GM19023 (cell line): ENCODE measurements around the gene TSHZ2.
A peak's percentile ranks its signal among the peaks of the same experiment; 100 is the strongest.

Experiments
- ATAC-seq: cut with Tn5 transposase; IDR thresholded peaks from one replicate; pipeline ENCODE4 v1.9.1; 2021; ENCODE audit warnings: mild to moderate bottlenecking, moderate library complexity; ENCODE audit not compliant: unreplicated experiment

TSHZ2 gene

GRCh38 chr20:52993076-52993475, 20.9 kb downstream of the TSHZ2 start:
- ATAC-seq, result no peak

- no peak for ATAC-seq
Measured at GRCh38 chr20:52994184-52994970, 22.2 kb downstream of the TSHZ2 start.

DNA sequence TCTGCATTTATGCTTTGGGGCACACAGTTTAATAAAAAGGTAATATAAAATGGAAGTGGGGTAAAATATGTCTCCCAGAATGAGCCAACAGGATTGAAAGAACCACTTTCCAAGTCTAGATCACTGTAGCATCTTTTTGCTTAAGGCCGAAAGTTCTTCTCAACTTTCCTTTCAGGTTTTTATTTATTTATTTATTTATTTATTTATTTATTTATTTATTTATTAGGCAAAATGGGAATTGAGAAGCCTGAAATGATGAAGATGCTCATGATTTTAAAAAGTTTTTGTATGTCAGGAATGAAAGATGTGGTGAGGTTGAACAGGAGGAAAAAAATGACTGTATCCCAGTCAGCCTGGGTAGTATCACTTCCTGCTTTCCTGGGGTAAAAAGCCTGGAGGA, 24.0 kb downstream of the TSHZ2 start:
- ATAC-seq, result no peak

DNA sequence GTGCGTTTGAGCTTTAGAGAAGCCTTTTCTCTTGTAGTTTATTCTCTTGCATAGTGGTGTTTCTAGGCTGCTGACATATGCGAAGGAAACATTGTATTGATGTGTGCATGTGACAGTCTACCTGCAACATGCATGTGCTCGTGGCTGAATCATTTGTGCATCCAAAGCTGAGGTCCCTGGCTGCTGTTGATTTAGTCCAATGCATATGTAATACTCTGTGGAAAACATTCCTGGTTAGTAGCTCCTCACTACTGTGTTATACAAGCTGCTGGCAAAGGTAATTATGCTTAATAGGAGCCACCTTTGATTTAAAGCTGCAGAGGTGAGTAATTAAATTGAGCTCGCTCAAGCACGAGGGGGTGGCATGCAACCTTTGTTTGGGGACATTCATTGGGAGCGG, 24.5 kb downstream of the TSHZ2 start:
- ATAC-seq, result no peak

- ATAC-seq, result no peak
Measured at GRCh38 chr20:52998268-52998667, 26.1 kb downstream of the TSHZ2 start.

DNA sequence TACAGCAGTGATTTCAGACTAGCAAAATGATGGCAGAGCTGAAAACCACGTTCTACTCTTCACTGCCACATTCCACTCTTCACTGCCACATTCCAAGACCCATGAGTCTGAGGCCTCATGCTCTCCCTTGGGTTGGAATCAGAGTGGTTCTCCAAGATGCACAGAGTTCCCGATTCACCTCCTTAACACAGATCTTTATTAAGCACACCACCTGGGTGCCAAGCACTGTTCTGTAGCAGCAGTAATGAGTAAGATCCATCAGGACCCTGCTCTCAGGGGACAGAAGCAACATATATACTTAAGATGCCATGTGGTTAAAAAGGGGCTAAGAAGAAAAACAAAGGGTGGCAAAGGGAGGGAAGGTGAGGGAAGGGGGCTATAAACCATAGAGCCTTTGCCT, 26.9 kb downstream of the TSHZ2 start:
- no peak for ATAC-seq

DNA sequence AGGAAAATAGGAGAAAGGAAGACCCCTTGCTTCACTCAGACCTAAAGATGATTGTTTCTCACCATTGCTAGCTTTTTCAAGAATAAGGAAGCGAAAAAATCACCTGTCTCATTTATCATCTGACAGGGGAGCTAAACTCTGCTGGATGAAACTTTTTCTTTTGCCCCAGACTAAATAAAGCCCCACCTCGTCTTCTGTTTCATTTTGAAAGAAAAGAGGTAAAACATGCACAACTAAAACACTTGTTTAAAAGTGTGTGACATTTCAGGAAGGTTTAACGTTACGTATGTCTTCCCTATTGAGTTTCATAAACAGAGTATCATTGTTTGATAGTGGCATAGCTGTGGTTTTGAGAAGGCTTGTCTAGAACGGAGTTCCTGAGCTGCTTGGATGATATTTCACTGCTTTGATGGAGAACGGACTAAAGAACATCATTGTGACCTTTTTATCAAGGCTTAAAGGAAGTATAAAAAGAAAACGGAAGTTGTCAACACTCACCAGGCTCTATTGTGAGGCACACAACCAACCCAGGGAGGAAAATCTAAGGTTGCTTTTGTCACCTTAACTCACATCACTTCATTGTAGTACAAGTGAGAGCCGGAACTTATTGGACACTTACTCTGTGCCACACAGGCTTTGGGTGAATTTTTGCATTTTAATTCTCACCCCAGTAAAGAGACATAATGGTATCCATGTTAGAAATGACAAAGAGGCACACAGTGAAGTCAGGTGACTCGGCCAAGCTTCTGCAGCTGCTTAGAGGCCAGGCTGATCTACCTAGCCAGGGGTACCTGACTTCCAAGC, 29.5 kb downstream of the TSHZ2 start:
- peak; percentile 61 for ATAC-seq

GRCh38 chr20:53002786-53003185, 30.6 kb downstream of the TSHZ2 start:
- ATAC-seq, result no peak

DNA sequence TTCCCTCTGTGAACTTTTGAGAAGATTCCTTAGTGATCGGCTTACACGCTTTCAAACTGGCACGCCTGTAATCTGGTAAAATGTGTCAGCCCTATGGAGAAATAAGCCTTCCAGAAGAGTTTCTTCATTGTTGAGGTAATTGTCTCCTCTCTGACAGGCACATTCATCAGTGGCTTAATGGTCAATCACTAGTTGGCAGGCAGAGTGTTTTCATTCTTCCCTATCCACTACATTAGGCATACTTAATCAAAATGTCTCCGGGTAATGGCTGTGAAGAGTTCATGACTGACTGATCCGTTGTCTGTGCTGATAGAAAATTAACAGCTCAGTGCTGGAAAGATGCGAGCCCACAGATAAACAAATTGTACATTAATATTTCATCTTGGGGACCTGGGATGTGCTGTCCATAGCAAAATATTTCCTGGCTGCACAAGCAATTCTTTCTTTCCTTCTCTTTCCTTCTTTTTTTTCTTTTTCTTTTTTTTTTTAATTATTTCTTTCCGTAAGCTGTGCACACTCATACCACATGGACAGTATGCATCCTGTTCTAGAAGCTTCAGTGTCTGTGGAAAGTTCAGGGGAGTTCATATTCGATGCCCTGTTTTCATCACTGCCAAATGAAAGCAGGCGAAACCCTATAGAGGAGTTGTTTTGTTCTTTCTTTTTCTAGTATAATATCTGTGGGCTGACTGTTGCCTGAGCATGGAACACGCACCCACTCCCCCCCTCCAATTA, 31.4 kb downstream of the TSHZ2 start:
- no peak for ATAC-seq

- ATAC-seq, result no peak
Measured at GRCh38 chr20:53004267-53004813, 32.2 kb downstream of the TSHZ2 start.

DNA sequence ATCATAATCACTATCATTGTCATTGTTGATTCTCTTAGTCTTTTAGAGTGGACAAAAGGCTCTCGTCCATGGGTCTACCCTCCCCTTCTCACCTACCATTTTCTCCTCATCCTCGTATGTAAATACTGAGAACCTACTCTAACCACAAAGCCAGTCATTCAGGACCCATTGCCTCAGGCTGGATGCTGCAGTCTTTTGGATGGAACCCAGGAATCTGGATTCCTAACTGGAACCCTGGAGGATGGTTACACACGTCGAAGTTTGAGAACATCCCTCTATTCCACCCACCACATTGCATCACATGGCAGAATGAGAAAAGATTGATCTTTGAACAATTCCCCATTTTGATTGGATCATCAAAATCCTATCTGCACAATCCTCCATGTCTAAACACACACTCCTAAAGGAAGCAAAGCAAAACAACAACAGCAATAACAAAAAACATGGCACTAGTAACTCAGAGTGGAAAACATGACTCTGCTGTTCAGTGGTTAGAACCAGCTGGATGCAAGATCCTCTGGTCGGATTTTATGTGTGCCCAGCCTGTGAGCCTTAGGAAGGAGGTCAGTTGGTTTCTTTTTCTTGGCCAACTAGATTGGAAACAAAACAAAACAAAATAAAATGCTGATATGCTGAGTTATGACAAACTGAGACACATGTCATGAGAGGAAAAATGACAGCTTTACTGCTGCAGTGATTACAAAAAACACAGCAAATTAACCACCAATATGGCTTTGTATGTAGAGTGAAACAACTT, 38.0 kb downstream of the TSHZ2 start:
- ATAC-seq, result no peak

- ATAC-seq, result no peak
Measured at GRCh38 chr20:53011640-53012039, 39.5 kb downstream of the TSHZ2 start.

DNA sequence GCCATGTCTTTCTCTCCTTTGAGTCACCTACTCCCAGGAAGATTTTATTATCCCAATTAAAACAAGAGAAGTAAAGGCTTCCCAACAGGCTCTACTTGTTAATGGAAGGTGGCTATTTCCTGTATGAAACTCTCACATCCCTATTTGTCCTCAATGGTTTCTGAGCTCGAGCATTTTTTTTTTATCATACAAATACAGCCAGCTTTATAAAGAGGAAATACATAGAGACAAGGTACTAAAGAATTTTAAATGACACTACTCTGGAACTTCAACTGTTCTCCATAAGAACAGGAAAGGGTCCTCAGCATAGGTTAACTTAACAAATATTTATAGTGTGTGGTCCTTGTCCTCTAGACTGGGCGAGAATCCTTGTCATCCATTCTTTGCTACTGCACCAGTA, 41.0 kb downstream of the TSHZ2 start:
- no peak for ATAC-seq

GRCh38 chr20:53013847-53014246, 41.7 kb downstream of the TSHZ2 start:
- ATAC-seq, result no peak

- ATAC-seq, result no peak
Measured at GRCh38 chr20:53016071-53016470, 43.9 kb downstream of the TSHZ2 start.

GRCh38 chr20:53016534-53017042, 44.4 kb downstream of the TSHZ2 start:
- ATAC-seq, result no peak

DNA sequence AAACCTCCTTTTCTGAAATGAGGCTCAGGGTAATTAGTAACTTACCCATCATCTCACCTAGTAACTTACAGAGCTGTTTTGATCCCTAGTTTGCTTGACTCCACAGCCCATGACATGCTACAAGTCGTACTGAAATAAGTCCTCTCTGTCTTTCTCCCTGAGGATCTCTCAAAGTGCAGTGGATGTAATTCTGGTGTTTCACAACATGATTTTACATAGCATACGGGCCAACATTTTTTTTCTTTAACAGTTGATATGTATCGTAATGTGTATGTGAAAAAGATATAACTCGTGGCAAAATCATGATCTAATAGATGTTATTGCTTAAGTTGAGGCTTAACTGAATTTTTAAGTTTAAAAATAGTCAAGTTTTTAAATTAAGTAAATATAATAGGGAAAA, 45.0 kb downstream of the TSHZ2 start:
- ATAC-seq, result no peak

- no peak for ATAC-seq
Measured at GRCh38 chr20:53019464-53019863, 47.3 kb downstream of the TSHZ2 start.

- no peak for ATAC-seq
Measured at GRCh38 chr20:53020376-53020775, 48.2 kb downstream of the TSHZ2 start.

- ATAC-seq, result no peak
Measured at GRCh38 chr20:53020834-53021233, 48.7 kb downstream of the TSHZ2 start.
